ENCODE results near the gene GID4.

GID4 gene

GRCh38 chr17:18018411-18018921 lies 20.7 kb upstream of the GID4 start:
- no peak for DNase-seq

GRCh38 chr17:18019838-18020154 lies 19.4 kb upstream of the GID4 start:
- DNase-seq = no peak

GRCh38 chr17:18020971-18021370 lies 18.2 kb upstream of the GID4 start:
- no peak for DNase-seq

- no peak for DNase-seq
Observed at GRCh38 chr17:18021372-18021771, 17.8 kb upstream of the GID4 start.

- no peak for DNase-seq
Observed at GRCh38 chr17:18025241-18025944, 13.8 kb upstream of the GID4 start.

GRCh38 chr17:18025945-18026776 lies 13.0 kb upstream of the GID4 start:
- no peak for DNase-seq

- DNase-seq = no peak
Observed at GRCh38 chr17:18027280-18027679, 11.9 kb upstream of the GID4 start.

- DNase-seq = no peak
Observed at GRCh38 chr17:18028114-18028951, 10.9 kb upstream of the GID4 start.

GRCh38 chr17:18028952-18029540 lies 10.2 kb upstream of the GID4 start:
- DNase-seq = no peak

GRCh38 chr17:18031955-18032354 lies 7.3 kb upstream of the GID4 start:
- DNase-seq = no peak

GRCh38 chr17:18033442-18034099 lies 5.6 kb upstream of the GID4 start:
- DNase-seq = peak; percentile 65

- no peak for DNase-seq
Observed at GRCh38 chr17:18035704-18036103, 3.5 kb upstream of the GID4 start.

GRCh38 chr17:18037486-18037885 lies 1.7 kb upstream of the GID4 start:
- DNase-seq = no peak

GRCh38 chr17:18038149-18038850 lies 908 bp upstream of the GID4 start:
- DNase-seq = no peak

GRCh38 chr17:18039535-18040260 lies 490 bp downstream of the GID4 start:
- DNase-seq = no peak

GRCh38 chr17:18040261-18040858 lies 1.2 kb downstream of the GID4 start:
- DNase-seq = no peak

GRCh38 chr17:18041776-18042175 lies 2.6 kb downstream of the GID4 start:
- DNase-seq = no peak

GRCh38 chr17:18042983-18043382 lies 3.8 kb downstream of the GID4 start:
- no peak for DNase-seq

GRCh38 chr17:18043491-18043890 lies 4.3 kb downstream of the GID4 start:
- DNase-seq = no peak

- no peak for DNase-seq
Observed at GRCh38 chr17:18044609-18045008, 5.4 kb downstream of the GID4 start.
